BJ (cell line): Measurements from ENCODE around the gene DCLRE1C. TPM values are rescaled to one million over a fixed set of nuclear protein-coding genes. Genes with fewer than 3 reads are reported as not detected.
A peak's percentile ranks its signal among the peaks of the same experiment; 100 is the strongest.

Source experiments
- CTCF ChIA-PET: fragments of 350-600 bp; formaldehyde crosslinking; extraction: SDS; loops from one replicate; lab custom pipeline; 2021; ENCODE audit warnings: antibody characterized with exemption, inconsistent platforms; lab: Yijun Ruan, JAX
- POLR2A ChIA-PET: fragments of 300-600 bp; sonication (Branson Sonifier 250); formaldehyde crosslinking; extraction: SDS; loops from one replicate; lab custom pipeline; 2021; ENCODE audit warnings: antibody characterized with exemption; lab: Charles Lee
- DNase-seq: peaks from one replicate; pipeline ENCODE4 v3.0.0-alpha.2; 2011; ENCODE audit warnings: low read depth
- H3K27me3 ChIP-seq: 2 replicates; pipeline ENCODE4 v1.6.0; 2011; ENCODE audit warnings: low read length; ENCODE audit not compliant: control insufficient read depth, insufficient read depth
- H3K36me3 ChIP-seq: 2 replicates; pipeline ENCODE4 v1.5.1; 2011; ENCODE audit warnings: low read length; ENCODE audit not compliant: control insufficient read depth, insufficient read depth
- H3K4me3 ChIP-seq: 2 replicates; pipeline ENCODE4 v1.5.1; 2011; ENCODE audit warnings: low read depth, mild to moderate bottlenecking, control low read depth, low read length
- polyA plus RNA-seq: library from polyadenylated mRNA; depleted of rRNA; stranded (reverse); fragments of >200 nt; gene quantifications from 2 replicates; pipeline ENCODE4 v1.2.3, GENCODE V29; 2011
- TF ChIP-seq, protein P1 (sequence below): IDR thresholded peaks from 2 replicates; pipeline ENCODE4 v1.5.1; 2011; ENCODE audit warnings: low read depth, mild to moderate bottlenecking, control low read depth, inconsistent platforms, low read length, moderate library complexity; ENCODE audit not compliant: insufficient read depth

The DCLRE1C gene
- polyA plus RNA-seq, 1 experiment, result 4.1 TPM

DNA sequence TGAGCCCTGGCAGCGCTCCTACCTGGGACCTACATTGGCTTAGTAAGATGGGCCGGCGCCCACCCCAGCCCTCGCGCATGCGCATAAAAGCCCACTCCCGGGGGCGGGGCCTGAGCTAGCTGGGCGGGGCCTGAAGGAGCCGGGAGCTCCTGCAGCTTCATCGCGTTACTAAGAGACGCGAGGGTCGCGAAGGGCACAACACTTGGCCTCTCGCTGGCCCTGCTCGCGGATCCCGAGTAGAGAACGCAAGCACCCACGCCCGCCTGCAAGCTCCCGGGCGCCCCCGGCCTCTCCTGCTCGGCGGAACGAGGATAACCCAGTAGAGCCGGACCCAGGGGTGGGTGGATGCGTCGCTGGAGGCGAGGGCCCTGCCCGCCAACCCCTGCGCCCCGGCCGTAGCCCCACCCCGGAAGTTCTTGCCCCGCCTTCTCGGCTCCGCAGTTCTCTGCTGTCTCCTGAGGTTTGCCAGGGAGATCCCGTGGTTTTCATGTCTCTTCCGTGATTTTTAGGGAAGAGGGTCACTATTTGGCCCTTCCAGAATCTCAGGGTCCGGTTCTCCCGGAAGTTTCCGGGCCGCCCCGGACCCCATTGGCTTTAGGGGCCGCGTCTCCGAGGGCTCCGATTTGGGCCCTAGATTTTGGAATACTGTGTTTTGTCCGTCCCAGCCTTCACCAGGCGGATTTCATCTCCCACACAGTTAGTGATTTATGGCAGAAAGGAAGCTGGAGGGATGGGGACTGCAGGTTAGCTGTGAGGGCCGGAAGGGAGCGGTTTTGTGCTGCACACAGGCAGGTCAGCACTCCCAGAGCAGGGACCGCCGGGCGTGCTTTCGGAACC, 5.5 kb upstream of the DCLRE1C start, which contains the start of gene MEIG1:
Gene MEIG1 (plus strand): TSS at position 168 of the 837 bp plus-strand sequence. CDS start 7,081 bp downstream, outside the sequence.
- ChIA-PET POLR2A (interaction anchor here (0.6 to 0.7 kb wide), 3 partner anchors 9 to 409 kb away, joined by 3 to 4 read pairs (median 3); no protein-coding TSS in a partner anchor), CTCF (interaction anchor here (0.9 kb wide), 1 partner anchor 11 kb away, joined by 3 read pairs; no protein-coding TSS in a partner anchor)
- peak within 1 kb of the TSS; percentile 86 for H3K4me3 ChIP-seq
- TF ChIP-seq, protein P1, sequence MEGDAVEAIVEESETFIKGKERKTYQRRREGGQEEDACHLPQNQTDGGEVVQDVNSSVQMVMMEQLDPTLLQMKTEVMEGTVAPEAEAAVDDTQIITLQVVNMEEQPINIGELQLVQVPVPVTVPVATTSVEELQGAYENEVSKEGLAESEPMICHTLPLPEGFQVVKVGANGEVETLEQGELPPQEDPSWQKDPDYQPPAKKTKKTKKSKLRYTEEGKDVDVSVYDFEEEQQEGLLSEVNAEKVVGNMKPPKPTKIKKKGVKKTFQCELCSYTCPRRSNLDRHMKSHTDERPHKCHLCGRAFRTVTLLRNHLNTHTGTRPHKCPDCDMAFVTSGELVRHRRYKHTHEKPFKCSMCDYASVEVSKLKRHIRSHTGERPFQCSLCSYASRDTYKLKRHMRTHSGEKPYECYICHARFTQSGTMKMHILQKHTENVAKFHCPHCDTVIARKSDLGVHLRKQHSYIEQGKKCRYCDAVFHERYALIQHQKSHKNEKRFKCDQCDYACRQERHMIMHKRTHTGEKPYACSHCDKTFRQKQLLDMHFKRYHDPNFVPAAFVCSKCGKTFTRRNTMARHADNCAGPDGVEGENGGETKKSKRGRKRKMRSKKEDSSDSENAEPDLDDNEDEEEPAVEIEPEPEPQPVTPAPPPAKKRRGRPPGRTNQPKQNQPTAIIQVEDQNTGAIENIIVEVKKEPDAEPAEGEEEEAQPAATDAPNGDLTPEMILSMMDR, result no peak
- peak; percentile 60 for DNase-seq
- no peaks in the 10 kb centered on the region for H3K27me3 ChIP-seq
- no peaks in the 10 kb centered on the region for H3K36me3 ChIP-seq

- H3K27me3 ChIP-seq, result no peaks in the 10 kb centered on the region
- TF ChIP-seq, protein P1, result no peak
- POLR2A ChIA-PET, result interaction anchor here (0.7 kb wide), 1 partner anchor 155 kb away, joined by 3 read pairs; no protein-coding TSS in a partner anchor
- CTCF ChIA-PET, result no interaction called here
- no peaks in the 10 kb centered on the region for H3K36me3 ChIP-seq
- no peak for DNase-seq
- H3K4me3 ChIP-seq, result peak overlapping the region; percentile 86
These were observed 5.0 kb upstream of the DCLRE1C start for GRCh38 chr10:14958872-14959220.

GRCh38 chr10:14954934-14955333, 1.0 kb upstream of the DCLRE1C start:
- CTCF ChIA-PET, result no interaction called here
- Histone ChIP-seq H3K36me3 (no peaks in the 10 kb centered on the region), H3K27me3 (no peaks in the 10 kb centered on the region), H3K4me3 (no peak overlapping the region)
- POLR2A ChIA-PET, result interaction anchor here (0.7 kb wide), 1 partner anchor 49 kb away, joined by 3 read pairs; no protein-coding TSS in a partner anchor
- DNase-seq, result no peak
- TF ChIP-seq, protein P1, result no peak

GRCh38 chr10:14953424-14954000, 384 bp downstream of the DCLRE1C start:
- H3K36me3 ChIP-seq, result no peaks in the 10 kb centered on the region
- H3K4me3 ChIP-seq, result peak overlapping the region; percentile 74
- POLR2A ChIA-PET, result interaction anchor here (0.9 kb wide), 1 partner anchor 161 kb away, joined by 12 read pairs; no protein-coding TSS in a partner anchor
- DNase-seq, result no peak
- H3K27me3 ChIP-seq, result no peaks in the 10 kb centered on the region
- TF ChIP-seq, protein P1, result 0 out of 2 replicates have a peak, but pooled peaks have one; percentile 16
- CTCF ChIA-PET, result interaction anchor here (0.7 to 1.3 kb wide), 4 partner anchors 51 to 306 kb away, joined by 3 to 4 read pairs (median 4); no protein-coding TSS in a partner anchor
